ENCODE measurements around the gene CCDC38.
"Not testable (repeated sequence)": the region's sequence is repeated elsewhere in the genome, so short reads cannot be mapped to it uniquely, and the experiment has no call there.

The CCDC38 gene

GRCh38 chr12:95942524-95943329 is at the start of gene CCDC38:
TSS of gene CCDC38 (minus strand) at chr12:95942614. CDS start at chr12:95936509, 6,105 bp downstream.
- peak; percentile 84 for DNase-seq

GRCh38 chr12:95990136-95990535 is 47.7 kb upstream of the CCDC38 start:
- DNase-seq = no peak

DNA sequence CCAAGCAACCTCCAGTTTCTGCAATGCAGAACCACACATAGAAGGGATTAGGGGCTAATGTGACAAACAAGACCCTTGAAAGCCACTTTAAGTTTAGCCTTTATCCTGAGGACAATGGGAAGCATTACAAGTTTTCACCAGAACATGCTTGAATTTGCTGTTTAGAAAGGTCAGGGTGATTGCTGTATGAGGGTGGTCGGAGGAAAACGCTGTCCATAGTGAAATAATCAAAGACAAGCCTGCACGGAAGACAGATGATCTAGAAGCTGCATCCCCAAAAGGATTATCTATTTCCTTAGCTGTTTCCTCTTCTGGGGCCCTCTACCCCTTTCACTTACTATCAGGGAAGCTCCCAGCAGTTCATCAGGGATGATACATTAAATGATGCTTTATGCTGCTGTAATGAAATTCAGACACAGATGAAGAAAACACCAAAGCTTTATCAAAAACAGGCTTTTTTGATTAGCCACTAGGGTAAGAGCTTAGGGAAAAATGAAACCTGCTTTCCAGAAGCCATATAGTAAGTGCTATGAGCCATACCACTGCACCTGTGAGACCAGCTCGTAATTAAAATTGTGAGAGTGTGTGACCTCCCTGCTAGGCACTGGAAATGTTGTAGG is 47.2 kb upstream of the CCDC38 start:
- DNase-seq = no peak

DNA sequence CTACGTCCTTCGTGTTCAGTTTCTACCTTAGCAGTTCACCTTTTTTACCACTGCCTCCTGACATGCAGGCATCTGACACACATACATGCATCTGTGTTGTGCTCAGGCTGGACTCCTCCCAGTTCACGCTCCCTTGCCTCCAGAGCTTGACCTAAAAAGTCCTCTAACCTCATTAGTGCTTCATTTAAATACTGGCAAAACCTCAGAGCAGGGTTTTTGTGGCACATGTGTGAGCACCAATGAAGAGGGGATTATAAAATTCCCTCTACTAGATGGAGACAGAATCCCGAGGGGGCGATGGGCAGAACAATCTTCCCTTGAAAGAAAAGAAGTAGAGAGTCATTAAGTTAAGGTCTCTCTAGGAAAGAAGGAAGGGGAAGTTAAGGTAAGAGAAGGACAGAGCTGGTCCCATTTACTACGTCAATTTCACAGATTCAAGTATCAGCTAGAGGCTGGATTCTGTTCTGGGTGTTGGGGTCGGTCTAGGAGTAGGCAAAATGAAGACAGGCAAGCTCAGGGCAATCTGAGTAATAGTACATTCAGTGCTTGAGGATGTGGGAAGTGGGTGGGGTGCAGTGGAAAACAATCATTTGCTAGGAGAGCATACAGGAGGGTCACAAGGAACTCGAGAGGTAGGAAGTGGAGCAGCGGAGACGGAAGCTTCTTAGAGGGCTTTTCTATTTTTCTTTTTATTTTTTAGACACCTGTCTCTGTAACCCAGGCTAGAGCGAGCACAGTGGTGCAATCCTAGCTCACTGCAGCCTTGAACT is 46.3 kb upstream of the CCDC38 start:
- no peak for DNase-seq

- no peak for DNase-seq
These were observed 44.5 kb upstream of the CCDC38 start for GRCh38 chr12:95986635-95987570.

- DNase-seq = no peak
These were observed 42.3 kb upstream of the CCDC38 start for GRCh38 chr12:95984682-95985081.

GRCh38 chr12:95982602-95983001 is 40.2 kb upstream of the CCDC38 start:
- DNase-seq = no peak

GRCh38 chr12:95980437-95980836 is 38.0 kb upstream of the CCDC38 start:
- DNase-seq = no peak

GRCh38 chr12:95978774-95979173 is 36.4 kb upstream of the CCDC38 start:
- DNase-seq = no peak

- DNase-seq = no peak
These were observed 35.9 kb upstream of the CCDC38 start for GRCh38 chr12:95978351-95978750.

- DNase-seq = no peak
These were observed 35.4 kb upstream of the CCDC38 start for GRCh38 chr12:95977764-95978305.

GRCh38 chr12:95976416-95976832 is 34.0 kb upstream of the CCDC38 start:
- DNase-seq = no peak

- DNase-seq = no peak
These were observed 33.1 kb upstream of the CCDC38 start for GRCh38 chr12:95975491-95975890.

DNA sequence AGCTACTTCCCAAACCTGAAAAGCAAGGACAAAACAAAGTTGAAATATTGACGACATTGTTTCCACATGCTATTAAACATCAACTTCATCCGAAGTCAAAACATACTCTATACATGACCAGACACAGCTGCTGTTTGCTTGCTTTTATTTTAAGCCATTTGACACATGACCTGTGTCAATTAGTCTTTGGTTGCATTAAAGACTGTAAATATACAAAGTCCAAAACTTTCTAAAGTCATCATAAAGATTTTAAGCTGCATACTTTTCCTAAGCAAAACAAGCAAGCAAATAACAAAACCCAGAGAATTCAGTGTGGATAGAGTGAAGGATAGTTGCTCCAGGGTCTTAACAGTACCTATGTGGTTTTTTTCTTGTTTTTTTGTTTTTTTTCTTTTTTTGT is 31.9 kb upstream of the CCDC38 start:
- DNase-seq = no peak

GRCh38 chr12:95972832-95973456 is 30.5 kb upstream of the CCDC38 start:
- no peak for DNase-seq

- no peak for DNase-seq
These were observed 28.5 kb upstream of the CCDC38 start for GRCh38 chr12:95970905-95971304.

DNA sequence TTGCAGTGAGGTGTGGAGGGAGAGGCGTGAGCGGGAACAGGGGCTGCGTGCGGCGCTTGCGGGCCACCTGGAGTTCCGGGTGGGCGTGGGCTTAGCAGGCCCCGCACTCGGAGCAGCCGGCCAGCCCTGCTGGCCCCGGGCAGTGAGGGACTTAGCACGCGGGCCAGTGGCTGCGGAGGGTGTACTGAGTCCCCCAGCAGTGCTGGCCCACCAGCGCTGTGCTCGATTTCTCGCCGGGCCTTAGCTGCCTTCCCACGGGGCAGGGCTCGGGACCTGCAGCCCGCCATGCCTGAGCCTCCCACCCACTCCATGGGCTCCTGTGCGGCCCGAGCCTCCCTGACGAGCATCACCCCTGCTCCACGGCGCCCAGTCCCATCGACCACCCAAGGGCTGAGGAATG is 26.7 kb upstream of the CCDC38 start:
- not testable (repeated sequence) for DNase-seq

GRCh38 chr12:95967301-95967700 is 24.9 kb upstream of the CCDC38 start:
- DNase-seq = no peak

GRCh38 chr12:95966287-95966870 is 24.0 kb upstream of the CCDC38 start:
- no peak for DNase-seq

DNA sequence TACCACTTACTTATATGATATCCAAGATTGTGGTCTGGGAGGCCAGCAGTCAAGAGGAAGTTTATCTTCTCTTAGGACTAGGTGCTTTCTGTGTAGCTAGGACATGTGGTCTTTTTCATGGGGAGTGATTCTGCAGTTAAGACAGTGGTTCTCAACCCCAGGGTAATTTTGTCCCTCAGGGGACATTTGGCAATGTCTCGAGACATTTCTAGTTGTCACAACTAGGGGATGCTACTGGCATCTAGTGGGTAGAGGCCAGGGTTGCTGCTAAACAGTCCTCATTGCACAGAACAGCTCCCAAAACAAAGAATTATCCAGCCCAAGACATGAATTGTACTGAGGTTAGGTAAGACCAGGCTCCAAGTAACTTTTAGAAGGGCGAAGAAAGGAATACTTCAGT is 20.7 kb upstream of the CCDC38 start:
- no peak for DNase-seq

DNA sequence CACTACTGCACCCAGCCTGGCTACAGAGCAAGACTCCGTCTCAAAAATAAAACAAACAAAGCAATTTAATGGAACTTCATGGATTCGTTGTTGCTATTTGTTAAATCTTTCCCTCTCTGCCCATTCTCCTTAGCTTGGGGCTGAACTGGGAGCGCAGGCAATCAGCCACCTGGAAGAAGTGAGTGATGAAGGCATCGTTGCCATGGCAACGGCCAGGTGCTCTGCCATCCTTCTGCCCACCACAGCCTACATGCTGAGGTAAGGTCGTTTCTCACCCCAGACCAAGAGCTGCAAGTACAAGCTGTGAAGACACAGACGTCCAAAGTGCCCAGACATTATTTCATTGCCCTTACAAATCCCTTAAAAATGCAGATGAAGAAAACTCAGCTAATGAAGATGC is 19.8 kb upstream of the CCDC38 start:
- no peak for DNase-seq
